Lower lobe of right lung (tissue), 2 donors: ENCODE data around the gene PITPNM2. TPM values are rescaled to one million over a fixed set of nuclear protein-coding genes. Genes with fewer than 3 reads are reported as not detected.

ENCODE experiments used
- ATAC-seq, 2 donors: fragments of 200-7000 bp; cut with Tn5 transposase; one replicate each; pipeline ENCODE4 v1.9.1; 2020 to 2022; ENCODE audit warnings: mild to moderate bottlenecking in 2 of 2, moderate library complexity in 2 of 2
- DNase-seq: peaks from one replicate; pipeline ENCODE4 v3.0.0-alpha.2; 2020
- H3K27ac ChIP-seq: fragments of 200-600 bp; one replicate; pipeline ENCODE4 v1.8.0; 2022
- H3K27me3 ChIP-seq: fragments of 200-600 bp; one replicate; pipeline ENCODE4 v1.8.0; 2022; ENCODE audit warnings: low read depth
- H3K36me3 ChIP-seq: fragments of 200-600 bp; one replicate; pipeline ENCODE4 v1.8.0; 2022; ENCODE audit warnings: mild to moderate bottlenecking
- H3K4me1 ChIP-seq: fragments of 200-600 bp; one replicate; pipeline ENCODE4 v1.8.0; 2022
- H3K4me3 ChIP-seq: fragments of 200-600 bp; one replicate; pipeline ENCODE4 v1.8.0; 2022; ENCODE audit warnings: mild to moderate bottlenecking
- H3K9me3 ChIP-seq: fragments of 200-600 bp; one replicate; pipeline ENCODE4 v1.8.0; 2022
- intact Hi-C: fragments of 100-400 bp; cut with DNase I; formaldehyde crosslinking; loops from one replicate; pipeline ENCODE4 v1.11.0; 2022
- total RNA-seq: library from RNA; stranded (reverse); fragmentation: NEBNext Ultra II Directional; extraction: Animal tissue kit (Norgen Biotek cat#: 25700); gene quantifications from one replicate; pipeline ENCODE4 v1.2.1, GENCODE V29; 2021
- TF ChIP-seq, protein P1 (sequence below): fragments of 200-600 bp; IDR thresholded peaks from one replicate; pipeline ENCODE4 v1.8.0; 2022; ENCODE audit warnings: antibody characterized with exemption, mild to moderate bottlenecking
- donor health status: DM: no; HTN: yes; CAD: no; lungs with severe emphysema.

PITPNM2 gene
- total RNA-seq, 1 donor from 2014 or later, result 29.9 TPM

DNA sequence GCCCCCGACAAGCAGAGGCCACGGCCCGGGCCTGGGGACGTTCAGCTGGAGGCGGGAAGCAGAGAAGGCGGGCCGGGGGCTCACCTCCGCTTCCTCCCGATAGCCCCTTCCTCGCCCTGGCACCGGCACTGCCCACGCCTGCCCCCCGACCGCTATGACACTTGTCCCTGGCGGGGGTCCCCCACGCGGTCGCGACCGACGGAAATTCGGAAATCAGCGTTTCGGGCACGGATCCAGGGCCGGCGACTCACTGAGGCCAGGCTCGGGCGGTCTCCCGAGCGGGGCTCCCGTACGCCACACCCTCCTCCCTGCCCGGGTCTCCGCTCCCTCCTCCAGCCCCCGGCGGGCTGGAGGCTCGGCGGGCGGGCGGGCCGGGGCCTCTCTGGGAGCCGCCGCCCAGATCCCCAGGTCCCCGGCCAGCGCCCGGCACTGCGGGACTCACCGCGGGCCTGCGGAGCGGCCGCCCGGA, 581 bp downstream of the PITPNM2 start:
- peak; percentile 59 for DNase-seq
- no peaks in the 10 kb centered on the region for H3K36me3 ChIP-seq
- TF ChIP-seq, protein P1, sequence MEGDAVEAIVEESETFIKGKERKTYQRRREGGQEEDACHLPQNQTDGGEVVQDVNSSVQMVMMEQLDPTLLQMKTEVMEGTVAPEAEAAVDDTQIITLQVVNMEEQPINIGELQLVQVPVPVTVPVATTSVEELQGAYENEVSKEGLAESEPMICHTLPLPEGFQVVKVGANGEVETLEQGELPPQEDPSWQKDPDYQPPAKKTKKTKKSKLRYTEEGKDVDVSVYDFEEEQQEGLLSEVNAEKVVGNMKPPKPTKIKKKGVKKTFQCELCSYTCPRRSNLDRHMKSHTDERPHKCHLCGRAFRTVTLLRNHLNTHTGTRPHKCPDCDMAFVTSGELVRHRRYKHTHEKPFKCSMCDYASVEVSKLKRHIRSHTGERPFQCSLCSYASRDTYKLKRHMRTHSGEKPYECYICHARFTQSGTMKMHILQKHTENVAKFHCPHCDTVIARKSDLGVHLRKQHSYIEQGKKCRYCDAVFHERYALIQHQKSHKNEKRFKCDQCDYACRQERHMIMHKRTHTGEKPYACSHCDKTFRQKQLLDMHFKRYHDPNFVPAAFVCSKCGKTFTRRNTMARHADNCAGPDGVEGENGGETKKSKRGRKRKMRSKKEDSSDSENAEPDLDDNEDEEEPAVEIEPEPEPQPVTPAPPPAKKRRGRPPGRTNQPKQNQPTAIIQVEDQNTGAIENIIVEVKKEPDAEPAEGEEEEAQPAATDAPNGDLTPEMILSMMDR, result no peak
- H3K9me3 ChIP-seq, result no peaks in the 10 kb centered on the region
- H3K4me1 ChIP-seq, result peaks cover 28% of the 10 kb centered on the region
- ATAC-seq, result peak; percentile 65 to 75
- H3K4me3 ChIP-seq, result peak overlapping the region; percentile 75
- intact Hi-C loops, result no loop called here
- peak overlapping the region; percentile 79 for H3K27ac ChIP-seq
- no peaks in the 10 kb centered on the region for H3K27me3 ChIP-seq

DNA sequence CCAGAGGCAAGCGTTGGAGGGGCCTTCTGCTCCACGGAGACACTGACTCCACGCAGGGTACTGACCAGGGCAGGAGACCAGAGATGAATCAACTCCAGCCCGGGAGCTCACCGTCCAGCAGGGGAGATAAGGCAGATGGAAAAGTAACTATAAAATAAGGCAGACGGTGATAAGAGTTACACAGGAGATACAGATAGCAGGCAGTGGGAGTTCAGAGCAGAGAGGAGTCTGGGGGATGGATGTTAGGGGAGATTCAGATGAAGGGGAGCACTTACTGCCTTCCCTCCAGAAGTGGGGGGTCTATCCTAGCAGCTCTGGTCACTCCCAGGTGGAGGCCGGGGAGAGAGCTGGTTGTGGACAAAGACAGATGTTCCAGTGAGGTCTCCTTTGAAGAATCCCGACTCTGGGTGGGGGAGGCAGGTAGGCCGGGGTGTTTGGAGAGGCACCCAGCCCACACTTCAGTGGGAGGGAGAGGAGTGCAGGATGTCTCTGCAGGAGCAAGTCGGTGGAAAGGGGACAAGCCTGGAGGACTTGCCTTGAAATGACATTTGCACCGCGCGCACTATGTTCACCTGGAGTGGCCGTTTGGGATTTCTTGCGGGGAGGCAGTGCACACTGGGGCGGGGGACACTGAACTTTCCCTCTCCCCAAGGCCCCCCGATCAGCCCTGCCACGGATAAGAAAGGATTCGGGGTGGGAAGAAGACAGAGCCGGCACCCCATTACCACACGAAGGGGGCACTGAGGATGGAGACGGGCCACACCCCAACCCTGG, 1.2 kb downstream of the PITPNM2 start:
- H3K9me3 ChIP-seq, result no peaks in the 10 kb centered on the region
- H3K27me3 ChIP-seq, result no peaks in the 10 kb centered on the region
- H3K4me3 ChIP-seq, result peak overlapping the region; percentile 75
- peaks cover 28% of the 10 kb centered on the region for H3K4me1 ChIP-seq
- DNase-seq (no peak), ATAC-seq (peak in 1 of 2 donors; percentile 23)
- H3K36me3 ChIP-seq, result no peaks in the 10 kb centered on the region
- peak overlapping the region; percentile 79 for H3K27ac ChIP-seq
- TF ChIP-seq, protein P1, result no peak
- intact Hi-C loops, result no loop called here

DNA sequence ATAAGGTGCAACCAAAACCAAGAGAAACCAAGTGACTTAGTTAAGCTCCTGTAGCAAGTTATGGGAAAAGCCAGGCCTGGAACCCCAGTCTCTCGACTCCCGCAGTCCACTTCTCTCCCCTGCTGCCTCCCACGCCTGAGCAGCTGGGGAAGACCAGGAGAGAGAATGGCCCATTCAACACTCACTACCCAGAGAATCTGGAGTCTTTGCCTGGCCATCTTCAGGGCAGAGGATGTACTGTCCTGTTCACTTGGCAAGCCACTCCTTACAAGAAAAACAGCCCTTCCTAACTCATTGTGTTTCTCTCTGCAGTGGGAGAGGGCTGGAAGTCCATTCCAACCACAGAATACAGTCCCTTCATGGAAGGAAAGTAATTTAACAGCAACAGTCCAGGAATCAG, 1.8 kb downstream of the PITPNM2 start:
- no peak for ATAC-seq
- peaks cover 29% of the 10 kb centered on the region for H3K4me1 ChIP-seq

DNA sequence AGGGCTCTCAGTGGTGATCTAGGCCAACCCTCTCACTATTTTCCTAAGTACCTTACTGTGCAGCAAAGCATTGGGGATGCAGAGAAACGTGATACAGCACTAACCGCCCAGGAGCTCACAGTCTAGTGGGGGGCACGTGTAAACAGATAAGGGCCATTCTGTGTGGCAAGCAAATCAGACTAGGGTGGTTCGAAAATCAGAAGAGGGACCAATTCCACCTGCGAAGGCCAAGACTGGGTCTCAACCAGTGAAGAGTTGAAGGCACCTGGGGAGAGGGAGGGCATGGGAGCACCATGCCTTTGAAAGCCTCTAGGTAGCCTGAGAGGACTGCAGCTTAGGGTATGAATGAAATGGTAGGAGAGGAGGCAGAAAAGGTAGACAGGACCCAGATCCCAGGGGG, 2.2 kb downstream of the PITPNM2 start:
- Histone ChIP-seq H3K36me3 (no peaks in the 10 kb centered on the region), H3K27ac (peak overlapping the region; percentile 79), H3K9me3 (no peaks in the 10 kb centered on the region), H3K27me3 (no peaks in the 10 kb centered on the region), H3K4me1 (peaks cover 33% of the 10 kb centered on the region), H3K4me3 (peak overlapping the region; percentile 75)
- intact Hi-C loops, result no loop called here
- DNase-seq, result no peak
- no peak for ATAC-seq
- TF ChIP-seq, protein P1, result no peak

More for the DNA sequence above, 1.8 kb downstream of the PITPNM2 start:
- TF ChIP-seq, protein P1, result no peak
- Histone ChIP-seq H3K9me3 (no peaks in the 10 kb centered on the region), H3K4me3 (peak overlapping the region; percentile 75), H3K27ac (peak overlapping the region; percentile 79), H3K36me3 (no peaks in the 10 kb centered on the region), H3K27me3 (no peaks in the 10 kb centered on the region)
- intact Hi-C loops, result no loop called here
- no peak for DNase-seq

DNA sequence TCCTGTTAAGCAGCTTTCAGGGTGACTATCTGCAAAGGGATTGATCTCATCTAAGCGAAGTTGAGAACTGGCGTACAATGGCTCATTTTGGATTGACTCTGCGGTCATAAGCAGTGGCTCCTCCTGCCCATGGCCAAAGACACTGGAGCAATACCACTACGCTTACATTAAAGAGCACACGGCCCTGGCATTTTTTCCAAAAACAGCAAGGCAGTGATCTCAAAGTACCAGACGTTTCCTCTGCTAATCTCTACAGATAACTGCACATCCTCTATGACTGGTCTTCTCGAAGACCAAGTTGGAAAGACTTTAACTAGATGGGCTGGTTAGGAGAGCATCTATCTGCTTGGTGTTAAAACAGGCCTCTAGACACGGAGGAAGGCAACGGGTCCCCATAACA, 2.7 kb downstream of the PITPNM2 start:
- Histone ChIP-seq H3K4me1 (peaks cover 37% of the 10 kb centered on the region), H3K9me3 (no peaks in the 10 kb centered on the region), H3K4me3 (no peak overlapping the region), H3K36me3 (no peaks in the 10 kb centered on the region), H3K27me3 (no peaks in the 10 kb centered on the region), H3K27ac (no peak overlapping the region)
- no peak for ATAC-seq
- TF ChIP-seq, protein P1, result no peak
- DNase-seq, result no peak
- intact Hi-C loops, result no loop called here
